Peyer's patch (tissue), 4 donors: ENCODE measurements around the gene SUGCT.
"Not testable (repeated sequence)": the region's sequence is repeated elsewhere in the genome, so short reads cannot be mapped to it uniquely, and the experiment has no call there.

Experiments used
- POLR2A ChIP-seq, 2 donors: fragments of 450-650 bp; IDR thresholded peaks; one replicate each; pipeline ENCODE4 v1.5.1; 2017; ENCODE audit warnings: antibody characterized with exemption in 2 of 2, mild to moderate bottlenecking in 2 of 2, moderate library complexity in 2 of 2
- TF ChIP-seq, protein P1 (sequence below), 6 experiments: fragments of 450-650 bp in 4 of 6; fragments of 200-600 bp in 2 of 6; sonication (generic) in 1 of 6; IDR thresholded peaks; one replicate each; pipeline ENCODE4 v1.5.1; 2017 to 2019; ENCODE audit warnings: antibody characterized with exemption in 6 of 6, mild to moderate bottlenecking in 3 of 6, moderate library complexity in 1 of 6

DNA sequence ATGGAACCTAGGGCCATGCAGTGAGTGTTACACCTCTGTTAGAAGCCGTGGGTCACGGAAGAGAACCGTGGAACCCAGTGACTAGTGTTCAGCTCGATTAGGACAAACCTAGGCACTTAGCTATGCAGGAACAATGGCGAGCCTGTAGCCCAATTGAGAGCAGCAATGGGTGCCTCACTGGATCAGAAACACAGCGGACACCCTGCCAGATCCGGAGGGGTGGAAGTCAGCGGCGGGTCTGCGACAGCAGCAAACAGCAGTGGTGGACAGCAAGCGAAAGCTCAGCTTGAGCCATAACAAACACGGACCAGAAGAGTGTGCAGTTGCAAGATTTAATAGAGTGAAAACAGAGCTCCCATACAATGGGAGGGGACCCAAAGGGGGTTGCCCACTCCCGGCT lies 38.3 kb downstream of the SUGCT start:
- TF ChIP-seq, protein P1, sequence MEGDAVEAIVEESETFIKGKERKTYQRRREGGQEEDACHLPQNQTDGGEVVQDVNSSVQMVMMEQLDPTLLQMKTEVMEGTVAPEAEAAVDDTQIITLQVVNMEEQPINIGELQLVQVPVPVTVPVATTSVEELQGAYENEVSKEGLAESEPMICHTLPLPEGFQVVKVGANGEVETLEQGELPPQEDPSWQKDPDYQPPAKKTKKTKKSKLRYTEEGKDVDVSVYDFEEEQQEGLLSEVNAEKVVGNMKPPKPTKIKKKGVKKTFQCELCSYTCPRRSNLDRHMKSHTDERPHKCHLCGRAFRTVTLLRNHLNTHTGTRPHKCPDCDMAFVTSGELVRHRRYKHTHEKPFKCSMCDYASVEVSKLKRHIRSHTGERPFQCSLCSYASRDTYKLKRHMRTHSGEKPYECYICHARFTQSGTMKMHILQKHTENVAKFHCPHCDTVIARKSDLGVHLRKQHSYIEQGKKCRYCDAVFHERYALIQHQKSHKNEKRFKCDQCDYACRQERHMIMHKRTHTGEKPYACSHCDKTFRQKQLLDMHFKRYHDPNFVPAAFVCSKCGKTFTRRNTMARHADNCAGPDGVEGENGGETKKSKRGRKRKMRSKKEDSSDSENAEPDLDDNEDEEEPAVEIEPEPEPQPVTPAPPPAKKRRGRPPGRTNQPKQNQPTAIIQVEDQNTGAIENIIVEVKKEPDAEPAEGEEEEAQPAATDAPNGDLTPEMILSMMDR (IDR thresholded peaks at IDR 0.05), result not testable (repeated sequence)
- not testable (repeated sequence) for TF ChIP-seq POLR2A (IDR thresholded peaks at IDR 0.05)
